Endometrium (tissue), 2 donors: ENCODE data around the gene CFAP46.
"Not testable (repeated sequence)": the region's sequence is repeated elsewhere in the genome, so short reads cannot be mapped to it uniquely, and the experiment has no call there.

Experiments
- FAIRE-seq: peaks from 2 replicates; lab custom pipeline; 2012; peaks lifted over from hg19 to GRCh38; lab: Jason Lieb, UNC
- donor health status: control.
- donor health status: control.

The CFAP46 gene

GRCh38 chr10:132825783-132826523, 116.4 kb downstream of the CFAP46 start:
- not testable (repeated sequence) for FAIRE-seq

GRCh38 chr10:132820056-132820455, 122.3 kb downstream of the CFAP46 start:
- no peak for FAIRE-seq

DNA sequence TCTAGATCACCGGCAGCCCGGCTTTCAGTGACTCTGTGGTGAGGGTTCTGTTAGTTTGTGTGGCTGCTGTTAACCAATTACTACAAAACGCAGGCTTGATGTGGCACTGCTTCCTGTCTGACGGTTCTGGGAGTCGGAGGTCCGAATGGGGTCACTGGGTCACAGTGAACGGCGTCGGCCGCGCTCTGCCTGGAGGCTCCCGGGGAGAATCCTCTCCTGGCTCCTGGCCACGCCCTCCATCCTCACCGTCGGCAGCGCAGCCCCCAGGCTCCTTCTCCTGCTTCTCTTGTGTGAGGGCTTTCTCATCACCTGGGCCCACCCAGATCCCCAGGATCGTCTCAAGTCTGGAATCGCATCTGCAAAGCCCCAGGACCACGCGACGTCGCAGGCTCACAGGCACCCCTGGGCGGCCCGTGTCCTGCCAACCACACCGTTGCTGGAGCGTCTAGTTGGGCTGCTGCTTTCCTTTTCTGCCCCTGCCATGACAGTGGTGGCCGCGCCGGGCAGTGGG, 124.6 kb downstream of the CFAP46 start:
- FAIRE-seq: no peak

DNA sequence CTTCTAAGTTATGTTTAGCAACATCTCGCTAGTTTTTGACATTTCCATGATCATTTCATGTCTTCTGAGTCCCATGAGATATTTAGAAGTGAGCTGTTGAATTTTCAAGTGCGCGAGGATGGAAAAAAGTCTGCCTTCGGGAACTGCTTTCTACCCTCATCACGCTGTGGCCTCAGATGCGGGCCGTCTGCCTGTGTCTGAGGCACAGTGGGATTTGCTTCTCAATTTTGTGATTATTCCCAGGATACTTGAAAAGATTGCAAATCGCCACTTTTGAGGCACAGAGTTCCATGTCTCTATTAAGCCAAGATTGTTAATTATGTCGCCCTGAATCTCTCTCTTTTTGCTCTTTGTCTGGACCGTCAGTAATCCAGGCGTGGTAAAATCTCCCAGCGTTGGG, 125.7 kb downstream of the CFAP46 start:
- FAIRE-seq: no peak

DNA sequence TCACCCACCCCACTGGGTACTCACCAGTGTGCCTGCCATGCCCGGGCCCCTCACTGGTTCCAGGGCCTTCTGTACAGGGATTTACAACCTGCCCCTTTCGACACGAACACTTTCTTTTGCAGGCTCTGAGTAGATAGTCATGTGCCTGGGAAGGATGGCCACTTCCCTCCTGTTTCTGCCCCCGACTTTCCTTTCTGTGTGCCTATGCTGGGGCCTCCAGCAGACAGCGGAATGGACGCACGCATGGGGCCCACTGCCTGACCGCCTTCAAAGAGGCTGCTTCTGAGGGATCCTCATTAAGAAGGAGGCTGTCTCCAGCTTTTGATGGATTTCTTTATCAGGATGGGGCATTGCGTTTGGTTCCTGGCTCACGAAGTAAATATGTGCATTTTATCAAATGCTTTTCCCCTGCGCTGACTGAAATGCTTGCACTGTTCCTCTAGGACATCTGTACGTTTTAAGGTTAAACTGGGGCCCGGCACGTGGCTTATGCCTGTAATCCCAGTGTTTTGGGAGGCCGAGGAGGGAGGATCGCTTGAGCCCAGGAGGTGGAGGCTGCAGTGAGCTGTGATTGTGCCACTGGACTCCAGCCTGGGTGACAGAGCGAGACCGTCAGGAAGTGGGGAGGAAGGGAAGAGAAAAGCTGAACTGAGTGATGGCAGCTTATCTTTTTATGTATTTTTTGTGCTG, 127.1 kb downstream of the CFAP46 start:
- no peak for FAIRE-seq

GRCh38 chr10:132814469-132814856, 127.9 kb downstream of the CFAP46 start:
- FAIRE-seq: no peak

DNA sequence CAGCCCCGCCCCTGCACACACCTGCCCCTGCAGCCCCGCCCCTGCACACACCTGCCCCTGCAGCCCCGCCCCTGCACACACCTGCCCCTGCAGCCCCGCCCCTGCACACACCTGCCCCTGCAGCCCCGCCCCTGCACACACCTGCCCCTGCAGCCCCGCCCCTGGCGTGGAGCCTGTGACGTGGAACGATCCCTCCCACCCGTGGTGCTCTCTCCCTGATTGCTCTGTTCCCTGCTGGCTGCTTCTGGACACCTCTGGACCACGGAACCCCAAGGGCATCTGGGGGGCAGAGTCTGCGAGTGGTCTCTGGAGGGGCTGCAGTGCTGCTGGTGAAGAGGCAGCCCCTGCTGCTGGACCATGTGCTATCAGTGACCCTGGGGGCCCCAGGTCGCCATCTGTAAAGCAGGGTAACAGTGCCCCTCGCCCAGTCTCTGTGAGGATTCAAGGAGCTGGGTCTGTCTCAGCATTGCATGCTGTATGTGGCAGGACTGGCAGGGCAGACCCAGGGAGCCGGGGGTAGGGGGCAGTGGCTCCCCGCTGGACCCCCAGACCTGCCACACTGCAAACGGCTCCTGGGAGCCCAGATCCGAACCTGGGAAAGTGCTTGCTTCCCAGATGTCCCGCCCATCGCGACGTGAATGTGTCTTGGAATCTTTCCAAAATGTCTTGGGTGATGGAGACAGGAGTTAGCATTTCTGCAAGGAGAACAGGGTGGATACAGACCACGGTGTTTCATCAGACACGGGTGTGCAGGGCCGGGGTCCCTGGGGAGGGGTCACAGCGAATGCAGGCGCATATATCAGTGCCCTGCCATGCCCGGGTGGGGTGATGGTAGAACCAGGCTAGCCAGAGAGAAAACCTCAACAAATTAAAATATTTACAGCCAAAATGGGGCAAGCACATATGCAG, 128.6 kb downstream of the CFAP46 start:
- no peak for FAIRE-seq

- FAIRE-seq: no peak
Measured at GRCh38 chr10:132813001-132813401, 129.4 kb downstream of the CFAP46 start.

DNA sequence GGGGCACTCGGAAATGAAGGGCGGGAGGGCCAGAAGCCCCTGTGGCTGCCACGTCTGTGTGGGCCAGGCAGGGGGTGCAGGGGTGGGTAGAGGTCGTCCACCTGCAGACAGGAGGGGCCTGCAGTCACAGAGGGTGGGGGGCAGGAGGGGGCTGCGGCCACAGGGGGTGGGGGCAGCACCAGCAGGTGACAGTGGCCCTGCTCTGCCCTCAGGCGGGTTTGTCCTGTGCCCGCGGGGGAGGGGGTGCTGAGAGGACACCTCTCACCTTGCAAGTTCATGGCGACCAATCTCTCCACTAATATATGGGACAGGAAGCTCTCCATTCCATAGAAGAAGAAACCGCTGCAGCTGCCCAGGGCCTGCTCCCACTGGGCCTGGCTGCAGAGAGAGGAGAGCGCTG, 129.8 kb downstream of the CFAP46 start:
- FAIRE-seq: no peak

GRCh38 chr10:132811891-132812481, 130.4 kb downstream of the CFAP46 start:
- no peak for FAIRE-seq

DNA sequence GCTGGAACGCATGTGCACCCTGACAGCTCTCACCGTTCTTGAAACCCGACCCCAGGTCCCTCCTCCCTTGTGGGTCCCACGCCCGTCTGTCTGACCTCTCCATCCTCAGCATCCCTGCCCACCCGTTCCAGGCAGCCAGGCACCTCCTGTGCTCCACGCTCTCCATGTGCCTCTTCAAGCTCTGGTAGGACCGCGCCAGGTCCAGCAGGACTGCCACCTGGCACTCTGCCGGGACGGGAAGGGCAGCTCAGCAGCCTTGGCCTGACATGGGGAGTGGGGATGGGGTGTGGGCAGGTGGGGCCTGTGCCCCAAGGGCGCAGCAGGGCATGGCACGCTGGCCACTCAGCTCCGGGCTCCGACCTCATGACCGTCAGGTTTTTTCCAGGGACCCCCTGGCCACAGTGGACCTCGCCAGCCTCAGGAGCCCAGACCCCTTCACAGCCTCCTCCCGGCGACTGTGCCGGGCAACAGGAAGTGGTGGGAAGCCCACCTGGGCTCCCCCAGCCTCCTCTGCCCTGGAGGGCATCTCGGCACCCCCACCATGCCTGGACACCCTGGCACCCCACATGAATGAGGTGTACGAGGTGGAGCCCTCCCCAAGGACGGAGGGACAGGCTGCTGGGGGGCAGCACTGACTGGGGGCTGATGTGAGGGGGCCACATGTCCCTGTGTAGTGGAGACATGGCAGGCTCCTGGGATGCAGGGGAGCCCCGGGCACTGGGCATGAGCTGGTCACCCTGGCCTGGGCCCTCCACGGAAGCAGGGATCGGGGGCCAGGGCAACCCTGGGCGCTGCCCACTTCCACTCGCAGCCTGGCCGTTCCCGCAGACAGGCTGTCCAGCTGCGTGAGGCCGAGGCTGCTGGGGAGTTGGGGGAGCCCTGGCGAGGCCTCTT, 131.3 kb downstream of the CFAP46 start:
- no peak for FAIRE-seq

- FAIRE-seq: no peak
Measured at GRCh38 chr10:132810141-132810806, 132.1 kb downstream of the CFAP46 start.

DNA sequence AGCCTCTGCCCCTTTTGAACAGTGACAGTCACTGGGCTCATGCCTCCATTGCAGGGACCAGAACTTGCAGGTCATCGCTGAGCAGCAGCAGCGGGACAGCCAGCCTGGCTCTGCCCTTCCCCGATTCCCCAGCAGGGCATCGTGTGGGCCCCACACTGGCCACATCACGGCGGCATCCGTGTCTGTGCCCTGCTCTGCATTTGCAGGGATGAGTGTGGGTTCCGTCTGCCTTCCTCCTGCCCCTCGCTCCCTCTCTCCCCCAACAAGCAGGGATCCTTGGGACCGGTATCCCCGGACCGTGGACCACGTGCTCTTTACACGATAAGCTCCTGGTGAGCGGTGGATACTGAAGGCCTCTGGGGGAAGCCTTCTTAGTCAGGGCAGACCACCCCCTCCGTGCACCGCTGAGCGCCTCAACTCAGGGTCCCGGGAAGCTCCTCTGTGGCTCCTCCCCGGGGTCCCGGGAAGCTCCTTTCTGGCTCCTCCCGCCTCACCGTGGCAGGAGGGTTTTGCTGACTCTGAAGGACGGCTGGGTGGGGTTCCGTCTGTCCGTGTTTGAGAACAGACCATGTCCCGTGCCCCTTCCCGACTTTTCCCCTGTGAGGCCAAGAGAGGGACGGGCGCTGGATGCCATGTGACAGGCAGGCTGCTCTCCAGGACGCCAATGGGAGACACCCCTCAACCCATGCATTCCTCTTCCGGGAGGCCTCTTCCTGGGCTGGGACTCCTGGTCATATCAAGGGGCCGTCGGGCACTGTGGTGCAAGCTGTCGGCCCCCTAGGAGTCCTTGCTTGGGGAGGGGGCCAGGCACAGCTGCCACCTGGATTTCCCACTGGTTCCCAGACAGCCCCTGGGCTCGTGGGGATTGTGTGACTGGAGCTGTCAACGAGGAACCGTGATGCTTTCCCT, 132.9 kb downstream of the CFAP46 start:
- FAIRE-seq: no peak

DNA sequence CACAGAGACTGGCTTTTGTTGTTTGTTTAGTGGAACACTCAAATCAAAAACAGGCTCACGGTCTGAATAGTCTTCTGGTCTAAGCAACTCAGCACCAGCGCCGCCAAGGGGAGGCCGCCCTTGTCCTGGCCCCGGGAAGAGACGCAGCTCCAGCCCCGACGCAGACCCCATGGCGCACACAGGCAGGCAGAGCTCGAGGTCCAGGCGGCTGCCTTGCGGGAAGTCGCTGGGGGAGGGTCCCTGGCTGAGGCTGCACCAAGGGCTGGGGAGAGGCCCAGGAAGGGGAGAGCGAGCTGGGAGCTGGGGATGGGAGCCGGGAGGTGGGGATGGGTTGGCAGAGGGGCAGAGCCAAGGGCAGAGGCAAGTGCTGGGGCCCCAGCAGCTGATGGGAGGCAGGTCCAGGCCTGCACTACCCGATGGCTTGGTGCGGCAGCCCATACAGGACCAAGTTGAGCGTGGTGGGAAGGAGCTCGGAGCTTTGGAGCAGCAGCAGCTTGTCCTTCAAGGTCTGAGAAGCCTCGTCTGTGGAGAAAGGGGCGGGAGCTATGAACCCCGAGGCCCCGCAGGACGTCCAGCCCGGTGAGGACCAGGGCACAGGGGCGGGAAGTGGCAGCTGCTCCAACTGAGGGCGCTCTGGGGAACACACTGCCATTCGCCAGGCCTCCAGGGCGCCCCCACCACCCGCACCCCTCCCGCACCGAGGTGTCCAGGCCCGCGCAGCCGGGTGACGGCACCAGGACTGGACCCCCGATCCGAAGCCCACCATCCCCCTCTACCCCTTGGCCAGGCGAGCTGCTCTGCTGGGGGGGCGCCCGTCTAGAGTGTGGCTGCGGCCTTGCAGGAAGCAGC, 133.8 kb downstream of the CFAP46 start:
- no peak for FAIRE-seq

GRCh38 chr10:132807621-132808049, 134.7 kb downstream of the CFAP46 start:
- FAIRE-seq: no peak

DNA sequence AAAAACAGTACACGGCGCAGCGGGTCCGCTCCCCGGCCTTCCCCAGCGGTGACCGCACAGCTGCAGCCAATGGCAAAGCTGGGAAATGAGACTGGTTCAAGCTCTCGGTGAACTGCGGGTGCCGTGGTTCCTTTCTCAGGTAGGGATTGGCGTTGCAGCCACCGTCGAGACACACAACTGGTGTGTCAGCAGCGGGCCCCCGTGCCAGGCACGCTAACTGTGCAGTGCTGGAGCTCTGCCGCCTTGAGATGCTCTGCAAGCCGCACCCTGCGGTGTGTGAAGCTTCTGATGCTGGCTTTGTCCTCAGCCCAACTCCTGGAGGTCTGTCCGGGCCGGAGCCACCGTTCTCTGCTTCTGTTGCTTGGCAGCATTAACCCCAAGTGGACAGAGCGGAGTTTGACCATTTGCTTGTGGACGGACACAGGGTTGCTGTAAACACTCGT, 135.8 kb downstream of the CFAP46 start:
- no peak for FAIRE-seq

GRCh38 chr10:132806110-132806509, 136.3 kb downstream of the CFAP46 start:
- no peak for FAIRE-seq

GRCh38 chr10:132805599-132805998, 136.8 kb downstream of the CFAP46 start:
- FAIRE-seq: no peak
